HG02981 (cell line): ENCODE data around the gene DDX24.
A peak's percentile ranks its signal among the peaks of the same experiment; 100 is the strongest.

Source experiments
- ATAC-seq: cut with Tn5 transposase; IDR thresholded peaks from one replicate; pipeline ENCODE4 v1.9.1; 2021; ENCODE audit warnings: mild to moderate bottlenecking, moderate library complexity; ENCODE audit not compliant: unreplicated experiment

Gene DDX24

GRCh38 chr14:94049625-94050023, 31.4 kb downstream of the DDX24 start:
- no peak for ATAC-seq

- no peak for ATAC-seq
Measured at GRCh38 chr14:94048691-94049624, 32.0 kb downstream of the DDX24 start.

- no peak for ATAC-seq
Measured at GRCh38 chr14:94047581-94047980, 33.4 kb downstream of the DDX24 start.

- ATAC-seq: no peak
Measured at GRCh38 chr14:94046696-94047250, 34.2 kb downstream of the DDX24 start.

GRCh38 chr14:94045563-94046345, 35.2 kb downstream of the DDX24 start:
- no peak for ATAC-seq

GRCh38 chr14:94045101-94045500, 35.9 kb downstream of the DDX24 start:
- ATAC-seq: no peak

- ATAC-seq: no peak
Measured at GRCh38 chr14:94044476-94045091, 36.4 kb downstream of the DDX24 start.

- ATAC-seq: no peak
Measured at GRCh38 chr14:94043756-94044475, 37.1 kb downstream of the DDX24 start.

- no peak for ATAC-seq
Measured at GRCh38 chr14:94043111-94043755, 37.8 kb downstream of the DDX24 start.

- ATAC-seq: no peak
Measured at GRCh38 chr14:94042433-94043091, 38.4 kb downstream of the DDX24 start.

GRCh38 chr14:94041551-94042346, 39.3 kb downstream of the DDX24 start:
- ATAC-seq: no peak

GRCh38 chr14:94040796-94041195, 40.2 kb downstream of the DDX24 start:
- no peak for ATAC-seq

GRCh38 chr14:94040247-94040646, 40.8 kb downstream of the DDX24 start:
- ATAC-seq: no peak

- ATAC-seq: no peak
Measured at GRCh38 chr14:94038921-94039629, 41.9 kb downstream of the DDX24 start.

GRCh38 chr14:94038510-94038909, 42.5 kb downstream of the DDX24 start:
- ATAC-seq: no peak

GRCh38 chr14:94037954-94038353, 43.0 kb downstream of the DDX24 start:
- no peak for ATAC-seq

GRCh38 chr14:94036313-94037167, 44.5 kb downstream of the DDX24 start:
- peak; percentile 88 for ATAC-seq
